DOHH2 (cell line): ENCODE data around the gene PTPRQ.
"Not testable (repeated sequence)": the region's sequence is repeated elsewhere in the genome, so short reads cannot be mapped to it uniquely, and the experiment has no call there.

ENCODE experiments used
- H3F3A ChIP-seq: fragments of 200-600 bp; sonication (generic), shearing (Covaris generic); 2 replicates; pipeline ENCODE4 v1.6.0; 2016; ENCODE audit warnings: antibody characterized with exemption, mild to moderate bottlenecking; ENCODE audit not compliant: control insufficient read depth, insufficient read depth
- H3K27ac ChIP-seq: fragments of 200-600 bp; sonication (generic); 2 replicates; pipeline ENCODE4 v1.5.1; 2014; ENCODE audit warnings: low read depth, mild to moderate bottlenecking, low read length, moderate library complexity
- H3K27me3 ChIP-seq: fragments of 200-600 bp; sonication (generic); 2 replicates; pipeline ENCODE4 v1.6.1; 2014; ENCODE audit warnings: mild to moderate bottlenecking, low read length, mixed read lengths; ENCODE audit not compliant: control insufficient read depth
- H3K36me3 ChIP-seq: fragments of 200-600 bp; sonication (generic); 2 replicates; pipeline ENCODE4 v1.6.1; 2014; ENCODE audit warnings: mild to moderate bottlenecking, low read length, moderate library complexity, mixed read lengths; ENCODE audit not compliant: control insufficient read depth
- H3K4me1 ChIP-seq: fragments of 200-600 bp; sonication (generic); 2 replicates; pipeline ENCODE4 v1.6.1; 2014; ENCODE audit warnings: mild to moderate bottlenecking, low read length, mixed read lengths; ENCODE audit not compliant: control insufficient read depth
- H3K4me2 ChIP-seq: fragments of 200-600 bp; sonication (generic); 2 replicates; pipeline ENCODE4 v1.6.0; 2014; ENCODE audit warnings: mild to moderate bottlenecking, low read length, moderate library complexity
- H3K4me3 ChIP-seq: fragments of 200-600 bp; sonication (generic); 2 replicates; pipeline ENCODE4 v1.5.1; 2014; ENCODE audit warnings: mild to moderate bottlenecking, low read length, mixed read lengths
- H3K79me2 ChIP-seq: fragments of 200-600 bp; sonication (generic); 2 replicates; pipeline ENCODE4 v1.6.1; 2014; ENCODE audit warnings: mild to moderate bottlenecking, low read length, mixed read lengths; ENCODE audit not compliant: control insufficient read depth
- H3K9me2 ChIP-seq: fragments of 200-600 bp; sonication (generic); replicated peaks from 2 replicates; pipeline ENCODE4 v1.6.1; 2014; ENCODE audit warnings: mild to moderate bottlenecking, low read length, mixed read lengths; ENCODE audit not compliant: control insufficient read depth
- H3K9me3 ChIP-seq: fragments of 200-600 bp; sonication (generic); 2 replicates; pipeline ENCODE4 v1.6.1; 2014; ENCODE audit warnings: antibody characterized with exemption, low read length, mixed read lengths; ENCODE audit not compliant: control insufficient read depth, insufficient read depth
- H4K20me1 ChIP-seq: fragments of 200-600 bp; sonication (generic); 2 replicates; pipeline ENCODE4 v1.6.0; 2014; ENCODE audit warnings: low read depth, mild to moderate bottlenecking, antibody characterized with exemption, low read length, moderate library complexity; ENCODE audit not compliant: control insufficient read depth, insufficient read depth
- CTCF ChIP-seq: fragments of 200-600 bp; sonication (generic); IDR thresholded peaks from one replicate; pipeline ENCODE4 v1.5.1; 2014; ENCODE audit warnings: antibody characterized with exemption, mild to moderate bottlenecking, low read depth, low read length; ENCODE audit not compliant: poor library complexity, severe bottlenecking
- EZH2phosphoT487 ChIP-seq: fragments of 200-600 bp; sonication (generic); IDR thresholded peaks from 2 replicates; pipeline ENCODE4 v1.6.1; 2017; ENCODE audit warnings: borderline replicate concordance, mild to moderate bottlenecking, antibody characterized with exemption, low read length, moderate library complexity, mixed read lengths

The PTPRQ gene

DNA sequence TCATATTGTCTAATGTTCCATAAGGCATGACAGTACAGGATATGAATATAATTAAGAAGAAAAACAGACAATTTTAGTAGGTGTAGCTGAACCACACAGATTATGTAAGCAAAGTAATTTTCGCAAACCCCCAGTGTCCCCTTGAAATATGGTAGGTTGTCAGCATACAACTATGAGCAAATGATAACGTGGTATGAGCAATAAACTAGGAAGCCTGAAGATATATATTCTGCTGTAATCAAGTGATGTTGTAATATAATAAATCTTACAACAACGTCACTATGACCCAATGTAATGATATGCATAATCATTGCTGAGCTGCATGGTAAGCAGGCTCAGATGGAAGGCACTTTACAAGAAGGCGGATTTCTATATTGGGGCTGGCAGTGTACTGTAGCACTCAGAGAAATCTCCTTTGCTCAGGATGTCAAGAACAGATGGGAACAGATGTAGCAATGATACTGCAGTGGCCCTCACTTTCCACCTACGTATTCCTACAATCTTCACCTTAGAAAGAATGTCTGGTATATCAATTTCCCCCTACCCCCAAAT, 215.6 kb downstream of the PTPRQ start:
- Histone ChIP-seq H3K79me2 (no peaks in the 10 kb centered on the region), H3F3A (no peaks in the 10 kb centered on the region), H3K9me2 (no peaks in the 10 kb centered on the region), H3K27ac (no peak overlapping the region), H3K27me3 (no peaks in the 10 kb centered on the region), H3K4me3 (no peak overlapping the region), H3K9me3 (no peaks in the 10 kb centered on the region), H4K20me1 (no peaks in the 10 kb centered on the region), H3K4me2 (no peak overlapping the region), H3K36me3 (no peaks in the 10 kb centered on the region), H3K4me1 (no peaks in the 10 kb centered on the region)
- TF ChIP-seq EZH2phosphoT487 (no peak), CTCF (no peak)

GRCh38 chr12:80662586-80662985, 218.6 kb downstream of the PTPRQ start:
- Histone ChIP-seq H3K27me3 (no peaks in the 10 kb centered on the region), H3K36me3 (no peaks in the 10 kb centered on the region), H3K9me2 (no peaks in the 10 kb centered on the region), H3F3A (no peaks in the 10 kb centered on the region), H3K4me1 (no peaks in the 10 kb centered on the region), H3K79me2 (no peaks in the 10 kb centered on the region), H3K4me2 (no peak overlapping the region), H4K20me1 (no peaks in the 10 kb centered on the region), H3K9me3 (no peaks in the 10 kb centered on the region), H3K27ac (no peak overlapping the region), H3K4me3 (no peak overlapping the region)
- TF ChIP-seq CTCF, result no peak
- TF ChIP-seq EZH2phosphoT487, result no peak

DNA sequence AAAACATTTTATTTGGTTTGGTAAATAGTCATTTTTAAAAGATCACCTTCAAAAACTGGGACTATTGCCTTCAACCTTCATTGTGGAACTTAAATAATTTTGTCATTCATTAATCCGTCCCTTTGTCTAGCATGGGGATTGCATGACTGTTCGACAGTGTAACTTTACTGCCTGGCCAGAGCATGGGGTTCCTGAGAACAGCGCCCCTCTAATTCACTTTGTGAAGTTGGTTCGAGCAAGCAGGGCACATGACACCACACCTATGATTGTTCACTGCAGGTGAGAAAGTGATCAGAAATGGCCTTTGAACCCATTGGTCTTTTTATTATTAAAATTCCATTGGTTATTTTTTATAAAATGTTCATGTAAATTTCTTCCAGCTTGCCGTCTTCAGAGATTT, 226.2 kb downstream of the PTPRQ start:
- no peak overlapping the region for H3K27ac ChIP-seq
- H4K20me1 ChIP-seq, result no peaks in the 10 kb centered on the region
- H3K4me3 ChIP-seq, result no peak overlapping the region
- no peaks in the 10 kb centered on the region for H3K4me1 ChIP-seq
- no peaks in the 10 kb centered on the region for H3K9me2 ChIP-seq
- no peak overlapping the region for H3K4me2 ChIP-seq
- H3K27me3 ChIP-seq, result no peaks in the 10 kb centered on the region
- no peaks in the 10 kb centered on the region for H3K79me2 ChIP-seq
- no peak for TF ChIP-seq EZH2phosphoT487
- no peak for TF ChIP-seq CTCF
- no peaks in the 10 kb centered on the region for H3F3A ChIP-seq
- H3K36me3 ChIP-seq, result no peaks in the 10 kb centered on the region
- no peaks in the 10 kb centered on the region for H3K9me3 ChIP-seq

GRCh38 chr12:80676042-80676636, 232.1 kb downstream of the PTPRQ start:
- H3K36me3 ChIP-seq, H3K9me2 ChIP-seq, H3K4me1 ChIP-seq, H3K4me2 ChIP-seq, H3K27ac ChIP-seq, H4K20me1 ChIP-seq, H3K9me3 ChIP-seq, H3F3A ChIP-seq, H3K27me3 ChIP-seq, H3K4me3 ChIP-seq, H3K79me2 ChIP-seq: not testable (repeated sequence)
